KMS-11 (cell line): ENCODE measurements around the gene SMC5.

Source experiments
- H2AFZ ChIP-seq: fragments of 200-600 bp; sonication (generic); 2 replicates; pipeline ENCODE4 v1.6.1; 2016; ENCODE audit warnings: antibody characterized with exemption, mixed run types, low read depth
- H3K27ac ChIP-seq: fragments of 200-600 bp; sonication (generic); 2 replicates; pipeline ENCODE4 v1.6.1; 2016; ENCODE audit warnings: mild to moderate bottlenecking, mixed run types
- H3K27me3 ChIP-seq: fragments of 200-600 bp; sonication (generic); 2 replicates; pipeline ENCODE4 v1.6.1; 2017; ENCODE audit warnings: mild to moderate bottlenecking, low read depth, mixed run types, moderate library complexity; ENCODE audit not compliant: insufficient read depth
- H3K36me3 ChIP-seq: fragments of 200-600 bp; sonication (generic); 2 replicates; pipeline ENCODE4 v1.6.1; 2017; ENCODE audit warnings: mild to moderate bottlenecking, mixed run types; ENCODE audit not compliant: insufficient read depth
- H3K4me1 ChIP-seq: fragments of 200-600 bp; sonication (generic); 2 replicates; pipeline ENCODE4 v1.6.1; 2016; ENCODE audit warnings: mild to moderate bottlenecking, low read depth, mixed run types; ENCODE audit not compliant: poor library complexity, severe bottlenecking
- H3K4me2 ChIP-seq: fragments of 200-600 bp; sonication (generic); 2 replicates; pipeline ENCODE4 v1.7.0; 2016; ENCODE audit warnings: mild to moderate bottlenecking, mixed run types
- H3K4me3 ChIP-seq: fragments of 200-600 bp; sonication (generic); IDR thresholded peaks from 2 replicates; pipeline ENCODE4 v1.6.1; 2017; ENCODE audit warnings: low read depth, low read length, mixed read lengths; ENCODE audit not compliant: insufficient read depth
- H3K79me2 ChIP-seq: fragments of 200-600 bp; sonication (generic); 2 replicates; pipeline ENCODE4 v1.6.1; 2016; ENCODE audit warnings: low read depth, mixed run types; ENCODE audit not compliant: insufficient read depth
- H3K9ac ChIP-seq: fragments of 200-600 bp; sonication (generic); 2 replicates; pipeline ENCODE4 v1.6.1; 2016; ENCODE audit warnings: mild to moderate bottlenecking, mixed run types
- H4K20me1 ChIP-seq: fragments of 200-600 bp; sonication (generic); 2 replicates; pipeline ENCODE4 v1.6.1; 2016; ENCODE audit warnings: mild to moderate bottlenecking, mixed run types; ENCODE audit not compliant: insufficient read depth
- CTCF ChIP-seq: fragments of 200-600 bp; sonication (generic); conservative IDR thresholded peaks from 2 replicates; pipeline ENCODE4 v1.6.1; 2017; ENCODE audit warnings: low read depth, mild to moderate bottlenecking, antibody characterized with exemption, low read length, moderate library complexity, mixed read lengths

Gene SMC5

GRCh38 chr9:70303268-70303667 is 44.5 kb downstream of the SMC5 start:
- H2AFZ ChIP-seq = no peak overlapping the region
- no peak overlapping the region for H3K4me2 ChIP-seq
- H3K36me3 ChIP-seq = 0 out of 2 replicates have a peak, but pooled peaks cover 2% of the 10 kb centered on the region
- no peaks in the 10 kb centered on the region for H4K20me1 ChIP-seq
- no peaks in the 10 kb centered on the region for H3K79me2 ChIP-seq
- no peaks in the 10 kb centered on the region for H3K27me3 ChIP-seq
- H3K9ac ChIP-seq = no peak overlapping the region
- H3K4me3 ChIP-seq = no peak overlapping the region
- H3K27ac ChIP-seq = no peak overlapping the region
- TF ChIP-seq CTCF = no peak
- H3K4me1 ChIP-seq = no peaks in the 10 kb centered on the region

- no peak for TF ChIP-seq CTCF
- no peak overlapping the region for H3K27ac ChIP-seq
- no peaks in the 10 kb centered on the region for H3K27me3 ChIP-seq
- no peak overlapping the region for H3K4me2 ChIP-seq
- H2AFZ ChIP-seq = no peak overlapping the region
- no peaks in the 10 kb centered on the region for H3K4me1 ChIP-seq
- H4K20me1 ChIP-seq = no peaks in the 10 kb centered on the region
- H3K9ac ChIP-seq = no peak overlapping the region
- H3K36me3 ChIP-seq = peaks cover 2% of the 10 kb centered on the region; the same call in 1 of the 2 replicates
- H3K79me2 ChIP-seq = no peaks in the 10 kb centered on the region
- H3K4me3 ChIP-seq = no peak overlapping the region
These were observed 46.0 kb downstream of the SMC5 start for GRCh38 chr9:70304810-70305209.

- peaks cover 8% of the 10 kb centered on the region; the same call in 1 of the 2 replicates for H3K36me3 ChIP-seq
- no peak overlapping the region for H3K4me2 ChIP-seq
- no peaks in the 10 kb centered on the region for H3K27me3 ChIP-seq
- H4K20me1 ChIP-seq = no peaks in the 10 kb centered on the region
- H3K9ac ChIP-seq = no peak overlapping the region
- no peak overlapping the region for H3K27ac ChIP-seq
- H3K4me3 ChIP-seq = no peak overlapping the region
- H3K4me1 ChIP-seq = no peaks in the 10 kb centered on the region
- TF ChIP-seq CTCF = no peak
- no peak overlapping the region for H2AFZ ChIP-seq
- no peaks in the 10 kb centered on the region for H3K79me2 ChIP-seq
These were observed 56.6 kb downstream of the SMC5 start for GRCh38 chr9:70315389-70315788.

GRCh38 chr9:70318002-70318401 is 59.2 kb downstream of the SMC5 start:
- no peaks in the 10 kb centered on the region for H3K79me2 ChIP-seq
- no peaks in the 10 kb centered on the region for H4K20me1 ChIP-seq
- H3K36me3 ChIP-seq = peaks cover 11% of the 10 kb centered on the region
- no peak overlapping the region for H3K4me2 ChIP-seq
- no peak overlapping the region for H3K27ac ChIP-seq
- H2AFZ ChIP-seq = no peak overlapping the region
- no peak overlapping the region for H3K9ac ChIP-seq
- no peak overlapping the region for H3K4me3 ChIP-seq
- no peaks in the 10 kb centered on the region for H3K27me3 ChIP-seq
- no peaks in the 10 kb centered on the region for H3K4me1 ChIP-seq
- TF ChIP-seq CTCF = no peak
